ENCODE measurements around the gene MANF.

MANF gene

GRCh38 chr3:51408813-51409212 is 23.7 kb downstream of the MANF start:
- peaks cover 2% of the 10 kb centered on the region; the same call in 1 of the 2 replicates for H3F3A ChIP-seq (ENCODE audit: control insufficient read depth, insufficient read depth)
- no peaks in the 10 kb centered on the region for H3K27me3 ChIP-seq (ENCODE audit: control insufficient read depth, low read length)
- H3K79me2 ChIP-seq (ENCODE audit: control insufficient read depth, low read length) = peaks cover 15% of the 10 kb centered on the region
- H3K9me2 ChIP-seq (replicated peaks; ENCODE audit: control insufficient read depth, low read length) = no peaks in the 10 kb centered on the region
- H3K9me3 ChIP-seq (ENCODE audit: control insufficient read depth, insufficient read depth, low read length) = no peaks in the 10 kb centered on the region
- peaks cover 70% of the 10 kb centered on the region for H3K36me3 ChIP-seq (ENCODE audit: control insufficient read depth, low read length)
- no peak for TF ChIP-seq EZH2phosphoT487 (IDR thresholded peaks at IDR 0.05; ENCODE audit: borderline replicate concordance, low read length)
- TF ChIP-seq CTCF (IDR thresholded peaks at IDR 0.05; ENCODE audit: low read depth, low read length, poor library complexity, severe bottlenecking) = no peak
- no peak overlapping the region for H3K27ac ChIP-seq (ENCODE audit: low read depth, low read length)
- H4K20me1 ChIP-seq (ENCODE audit: control insufficient read depth, insufficient read depth, low read depth, low read length) = no peaks in the 10 kb centered on the region
- H3K4me1 ChIP-seq (ENCODE audit: control insufficient read depth, low read length) = no peaks in the 10 kb centered on the region
- H3K4me2 ChIP-seq (ENCODE audit: low read length) = no peak overlapping the region
- H3K4me3 ChIP-seq (ENCODE audit: low read length) = no peak overlapping the region

- peaks cover 64% of the 10 kb centered on the region for H3K36me3 ChIP-seq (ENCODE audit: control insufficient read depth, low read length)
- no peak overlapping the region for H3K27ac ChIP-seq (ENCODE audit: low read depth, low read length)
- no peaks in the 10 kb centered on the region for H3F3A ChIP-seq (ENCODE audit: control insufficient read depth, insufficient read depth)
- H3K27me3 ChIP-seq (ENCODE audit: control insufficient read depth, low read length) = no peaks in the 10 kb centered on the region
- TF ChIP-seq CTCF (IDR thresholded peaks at IDR 0.05; ENCODE audit: low read depth, low read length, poor library complexity, severe bottlenecking) (no peak), EZH2phosphoT487 (IDR thresholded peaks at IDR 0.05; ENCODE audit: borderline replicate concordance, low read length) (no peak)
- no peaks in the 10 kb centered on the region for H4K20me1 ChIP-seq (ENCODE audit: control insufficient read depth, insufficient read depth, low read depth, low read length)
- no peak overlapping the region for H3K4me3 ChIP-seq (ENCODE audit: low read length)
- no peaks in the 10 kb centered on the region for H3K79me2 ChIP-seq (ENCODE audit: control insufficient read depth, low read length)
- no peaks in the 10 kb centered on the region for H3K4me1 ChIP-seq (ENCODE audit: control insufficient read depth, low read length)
- no peaks in the 10 kb centered on the region for H3K9me3 ChIP-seq (ENCODE audit: control insufficient read depth, insufficient read depth, low read length)
- H3K4me2 ChIP-seq (ENCODE audit: low read length) = no peak overlapping the region
- no peaks in the 10 kb centered on the region for H3K9me2 ChIP-seq (replicated peaks; ENCODE audit: control insufficient read depth, low read length)
These were observed 37.1 kb downstream of the MANF start for GRCh38 chr3:51422211-51422610.

GRCh38 chr3:51426921-51427320 is 41.8 kb downstream of the MANF start:
- Histone ChIP-seq H3K27ac (ENCODE audit: low read depth, low read length) (no peak overlapping the region), H3K4me3 (ENCODE audit: low read length) (no peak overlapping the region), H3K4me1 (ENCODE audit: control insufficient read depth, low read length) (no peaks in the 10 kb centered on the region), H4K20me1 (ENCODE audit: control insufficient read depth, insufficient read depth, low read depth, low read length) (no peaks in the 10 kb centered on the region), H3K9me3 (ENCODE audit: control insufficient read depth, insufficient read depth, low read length) (no peaks in the 10 kb centered on the region), H3K9me2 (replicated peaks; ENCODE audit: control insufficient read depth, low read length) (no peaks in the 10 kb centered on the region), H3K79me2 (ENCODE audit: control insufficient read depth, low read length) (no peaks in the 10 kb centered on the region), H3K4me2 (ENCODE audit: low read length) (no peak overlapping the region), H3K27me3 (ENCODE audit: control insufficient read depth, low read length) (no peaks in the 10 kb centered on the region), H3K36me3 (ENCODE audit: control insufficient read depth, low read length) (peaks cover 63% of the 10 kb centered on the region), H3F3A (ENCODE audit: control insufficient read depth, insufficient read depth) (0 out of 2 replicates have a peak, but pooled peaks cover 3% of the 10 kb centered on the region)
- TF ChIP-seq EZH2phosphoT487 (IDR thresholded peaks at IDR 0.05; ENCODE audit: borderline replicate concordance, low read length) = no peak
- TF ChIP-seq CTCF (IDR thresholded peaks at IDR 0.05; ENCODE audit: low read depth, low read length, poor library complexity, severe bottlenecking) = no peak

All from DOHH2 (cell line).